ENCODE measurements around the gene SRC. TPM values are rescaled to one million over a fixed set of nuclear protein-coding genes. Genes with fewer than 3 reads are reported as not detected.

The SRC gene
- total RNA-seq, 4 donors from 2014 or later, result 1.0 to 2.3 (median 1.8) TPM

DNA sequence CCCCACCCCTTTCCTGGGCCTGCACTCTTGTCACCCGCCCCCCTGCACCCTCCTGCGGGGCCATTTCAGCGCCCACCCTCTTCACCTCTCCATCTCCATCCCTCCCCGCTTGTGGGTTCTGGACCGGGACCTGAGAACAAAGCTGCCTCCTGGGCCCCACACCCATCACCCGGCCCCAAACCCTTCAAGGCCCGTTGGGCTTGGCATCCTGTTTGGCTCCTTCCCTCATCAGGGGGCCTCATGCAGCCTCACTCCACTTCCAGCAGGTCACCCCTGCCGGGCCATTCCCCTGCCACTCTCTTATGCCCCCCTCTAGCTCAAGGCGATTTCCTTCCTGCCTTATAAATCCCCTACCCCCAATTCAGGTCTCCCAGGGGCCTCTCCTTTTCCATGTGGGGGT, 67.4 kb downstream of the SRC start:
- in situ Hi-C loops (cut with MboI; ENCODE audit: low sequenced_read_pairs in 4 of 4) (no loop called here), intact Hi-C loops (cut with DNase I; ENCODE audit: low total_unique reads) (no loop called here)
- Histone ChIP-seq H3K9me3 (no peaks in the 10 kb centered on the region), H3K4me3 (no peak overlapping the region), H3K4me1 (no peaks in the 10 kb centered on the region), H3K27me3 (peaks cover 27 to 33% (median 28%) of the 10 kb centered on the region in 3 donors), H3K27ac (no peak overlapping the region), H3K36me3 (no peaks in the 10 kb centered on the region)
- ATAC-seq, result no peak
- DNase-seq, result no peak
- TF ChIP-seq, protein P1, sequence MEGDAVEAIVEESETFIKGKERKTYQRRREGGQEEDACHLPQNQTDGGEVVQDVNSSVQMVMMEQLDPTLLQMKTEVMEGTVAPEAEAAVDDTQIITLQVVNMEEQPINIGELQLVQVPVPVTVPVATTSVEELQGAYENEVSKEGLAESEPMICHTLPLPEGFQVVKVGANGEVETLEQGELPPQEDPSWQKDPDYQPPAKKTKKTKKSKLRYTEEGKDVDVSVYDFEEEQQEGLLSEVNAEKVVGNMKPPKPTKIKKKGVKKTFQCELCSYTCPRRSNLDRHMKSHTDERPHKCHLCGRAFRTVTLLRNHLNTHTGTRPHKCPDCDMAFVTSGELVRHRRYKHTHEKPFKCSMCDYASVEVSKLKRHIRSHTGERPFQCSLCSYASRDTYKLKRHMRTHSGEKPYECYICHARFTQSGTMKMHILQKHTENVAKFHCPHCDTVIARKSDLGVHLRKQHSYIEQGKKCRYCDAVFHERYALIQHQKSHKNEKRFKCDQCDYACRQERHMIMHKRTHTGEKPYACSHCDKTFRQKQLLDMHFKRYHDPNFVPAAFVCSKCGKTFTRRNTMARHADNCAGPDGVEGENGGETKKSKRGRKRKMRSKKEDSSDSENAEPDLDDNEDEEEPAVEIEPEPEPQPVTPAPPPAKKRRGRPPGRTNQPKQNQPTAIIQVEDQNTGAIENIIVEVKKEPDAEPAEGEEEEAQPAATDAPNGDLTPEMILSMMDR (IDR thresholded peaks at IDR 0.05 in 4 of 5, conservative IDR thresholded peaks at IDR 0.05 in 1 of 5), result no peak
- no peak for TF ChIP-seq POLR2A (IDR thresholded peaks at IDR 0.05)

GRCh38 chr20:37414224-37415035, 68.5 kb downstream of the SRC start:
- TF ChIP-seq, protein P1 (IDR thresholded peaks at IDR 0.05 in 4 of 5, conservative IDR thresholded peaks at IDR 0.05 in 1 of 5), result no peak
- TF ChIP-seq POLR2A (IDR thresholded peaks at IDR 0.05), result no peak
- Histone ChIP-seq H3K27ac (no peak overlapping the region), H3K27me3 (peaks cover 21 to 26% (median 24%) of the 10 kb centered on the region in 3 donors), H3K36me3 (no peaks in the 10 kb centered on the region), H3K4me1 (no peaks in the 10 kb centered on the region), H3K4me3 (no peak overlapping the region), H3K9me3 (no peaks in the 10 kb centered on the region)
- ATAC-seq, result no peak
- no peak for DNase-seq
- in situ Hi-C loops (cut with MboI; ENCODE audit: low sequenced_read_pairs in 4 of 4) (no loop called here), intact Hi-C loops (cut with DNase I; ENCODE audit: low total_unique reads) (no loop called here)

GRCh38 chr20:37415118-37416085, 69.5 kb downstream of the SRC start:
- intact Hi-C loops (cut with DNase I; ENCODE audit: low total_unique reads) (no loop called here), in situ Hi-C loops (cut with MboI; ENCODE audit: low sequenced_read_pairs in 4 of 4) (no loop called here)
- TF ChIP-seq, protein P1 (IDR thresholded peaks at IDR 0.05 in 4 of 5, conservative IDR thresholded peaks at IDR 0.05 in 1 of 5), result no peak
- TF ChIP-seq POLR2A (IDR thresholded peaks at IDR 0.05), result no peak
- Histone ChIP-seq H3K4me1 (no peaks in the 10 kb centered on the region), H3K9me3 (no peaks in the 10 kb centered on the region), H3K27me3 (peaks cover 11 to 28% (median 23%) of the 10 kb centered on the region in 3 donors), H3K36me3 (no peaks in the 10 kb centered on the region), H3K27ac (no peak overlapping the region), H3K4me3 (no peak overlapping the region)
- ATAC-seq, result no peak
- no peak for DNase-seq

DNA sequence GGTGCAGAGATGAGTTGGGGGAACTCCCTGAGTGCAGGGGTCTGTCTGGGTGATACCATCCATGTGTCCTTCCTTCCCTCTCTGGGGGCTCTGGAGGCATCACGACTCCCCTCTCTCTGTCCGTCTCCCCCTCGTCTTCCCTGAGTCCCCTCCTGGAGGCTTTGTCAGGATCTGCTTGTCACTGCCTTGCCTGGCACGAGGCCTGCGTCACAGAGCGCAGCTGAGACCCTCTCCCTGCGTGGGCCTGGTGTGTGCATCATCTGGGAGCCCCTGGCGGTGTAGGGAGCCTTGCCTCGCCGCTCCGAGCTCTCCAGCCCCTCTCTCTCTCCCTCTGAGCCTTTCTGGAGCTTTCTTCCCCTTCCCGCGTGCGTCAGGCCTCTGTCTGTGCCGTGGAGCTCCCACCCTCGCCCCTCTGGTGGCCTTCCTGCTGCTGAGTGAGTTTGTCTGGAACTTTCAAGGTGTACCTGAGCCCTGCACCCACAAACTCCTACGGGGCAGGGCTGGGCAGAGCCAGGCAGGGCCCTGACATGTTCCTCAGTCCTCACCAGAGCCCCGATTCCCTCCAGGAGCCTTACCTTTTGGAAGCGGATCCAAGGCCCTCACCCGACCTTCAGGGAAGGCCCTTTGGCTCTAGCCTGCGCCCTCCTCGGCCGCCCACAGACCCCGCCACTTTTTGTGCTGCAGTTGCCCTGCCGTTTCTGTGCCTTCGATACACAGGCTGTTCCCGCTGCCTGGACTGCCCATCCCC, 70.3 kb downstream of the SRC start:
- Histone ChIP-seq H3K9me3 (no peaks in the 10 kb centered on the region), H3K27me3 (peaks cover 8 to 29% (median 27%) of the 10 kb centered on the region in 3 donors), H3K36me3 (no peaks in the 10 kb centered on the region), H3K27ac (no peak overlapping the region), H3K4me3 (no peak overlapping the region), H3K4me1 (no peaks in the 10 kb centered on the region)
- in situ Hi-C loops (cut with MboI; ENCODE audit: low sequenced_read_pairs in 4 of 4), result no loop called here
- ATAC-seq, result no peak
- intact Hi-C loops (cut with DNase I; ENCODE audit: low total_unique reads), result no loop called here
- TF ChIP-seq POLR2A (IDR thresholded peaks at IDR 0.05), result no peak
- TF ChIP-seq, protein P1 (IDR thresholded peaks at IDR 0.05 in 4 of 5, conservative IDR thresholded peaks at IDR 0.05 in 1 of 5), result no peak
- DNase-seq, result no peak

Measured in gastrocnemius medialis (tissue), 4 donors.